ENCODE data around the gene NOL4.

NOL4 gene

GRCh38 chr18:34189656-34190435, 34.9 kb downstream of the NOL4 start:
- DNase-seq (ENCODE audit: low spot score): no peak
